NB4 (cell line): Measurements from ENCODE around the gene RPL27A.

ENCODE experiments used
- CTCF ChIP-seq: IDR thresholded peaks from one replicate; pipeline ENCODE4 v1.5.1; 2012; ENCODE audit warnings: low read depth, low read length
- POLR2A ChIP-seq: IDR thresholded peaks from 2 replicates; pipeline ENCODE4 v1.6.1; 2011; ENCODE audit warnings: mild to moderate bottlenecking; ENCODE audit not compliant: insufficient read length; ENCODE audit errors: extremely low read depth

- TF ChIP-seq CTCF (no peak), POLR2A (no peak)
Observed at GRCh38 chr11:8693010-8693551, 10.5 kb downstream of the RPL27A start.
